ENCODE data around the gene ERBB2. TPM values are rescaled to one million over a fixed set of nuclear protein-coding genes. Genes with fewer than 3 reads are reported as not detected.

ERBB2 gene
- total RNA-seq, 4 donors from 2014 or later, result 144 to 192 (median 173) TPM

DNA sequence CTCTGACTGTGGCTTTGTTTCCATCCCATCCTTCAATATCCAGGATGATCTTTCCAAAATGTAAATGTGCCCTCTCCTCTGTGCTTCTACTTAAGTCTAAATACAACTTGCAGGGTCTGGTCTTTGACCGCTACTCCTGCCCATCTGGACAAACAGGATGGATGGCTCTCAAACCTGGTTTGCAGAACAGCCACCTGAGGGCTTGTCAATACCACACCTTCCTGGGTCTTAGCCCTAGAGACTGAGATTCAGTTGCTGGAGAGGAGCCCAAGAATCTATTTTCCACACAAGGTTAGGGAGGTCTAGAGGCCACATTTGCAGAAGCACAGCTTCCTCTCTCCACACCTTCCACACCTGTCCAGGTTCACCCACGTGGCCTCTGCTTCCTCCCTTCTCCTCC, 36.0 kb downstream of the ERBB2 start:
- H3K27me3 ChIP-seq, result peaks cover 27% of the 10 kb centered on the region
- no peak overlapping the region for H3K4me3 ChIP-seq
- no peak overlapping the region for H3K27ac ChIP-seq
- TF ChIP-seq POLR2A (IDR thresholded peaks at IDR 0.05), result no peak
- no peak for TF ChIP-seq CTCF (IDR thresholded peaks at IDR 0.05)
- no peak for TF ChIP-seq POLR2AphosphoS5 (IDR thresholded peaks at IDR 0.05)
- no peak for TF ChIP-seq EP300 (IDR thresholded peaks at IDR 0.05)
- H3K4me1 ChIP-seq, result peaks cover 38% of the 10 kb centered on the region
- no peaks in the 10 kb centered on the region for H3K9me3 ChIP-seq
- no peaks in the 10 kb centered on the region for H3K36me3 ChIP-seq
- WGBS, result 74% methylated on average over 2 of the region's 2 CpGs
- DNase-seq (ENCODE audit: low spot score in 2 of 2), result no peak

GRCh38 chr17:39736319-39737165, 36.7 kb downstream of the ERBB2 start:
- WGBS, result 79% methylated on average over 9 of the region's 10 CpGs
- no peak for DNase-seq (ENCODE audit: low spot score in 2 of 2)
- Histone ChIP-seq H3K9me3 (no peaks in the 10 kb centered on the region), H3K27ac (no peak overlapping the region), H3K36me3 (no peaks in the 10 kb centered on the region), H3K27me3 (peaks cover 34% of the 10 kb centered on the region), H3K4me1 (peaks cover 45% of the 10 kb centered on the region), H3K4me3 (no peak overlapping the region)
- TF ChIP-seq CTCF (IDR thresholded peaks at IDR 0.05) (no peak), EP300 (IDR thresholded peaks at IDR 0.05) (no peak), POLR2A (IDR thresholded peaks at IDR 0.05) (no peak), POLR2AphosphoS5 (IDR thresholded peaks at IDR 0.05) (no peak)

- peaks cover 39% of the 10 kb centered on the region for H3K27me3 ChIP-seq
- H3K9me3 ChIP-seq, result no peaks in the 10 kb centered on the region
- DNase-seq (ENCODE audit: low spot score in 2 of 2), result no peak
- peak overlapping the region; percentile 96 for H3K27ac ChIP-seq
- TF ChIP-seq CTCF (IDR thresholded peaks at IDR 0.05) (no peak), POLR2AphosphoS5 (IDR thresholded peaks at IDR 0.05) (no peak), POLR2A (IDR thresholded peaks at IDR 0.05) (no peak), EP300 (IDR thresholded peaks at IDR 0.05) (no peak)
- H3K36me3 ChIP-seq, result no peaks in the 10 kb centered on the region
- H3K4me1 ChIP-seq, result peaks cover 48% of the 10 kb centered on the region
- H3K4me3 ChIP-seq, result peak overlapping the region; percentile 56
- 48% methylated on average over 11 of the region's 13 CpGs for WGBS
Measured at GRCh38 chr17:39737206-39737759, 37.4 kb downstream of the ERBB2 start.

DNA sequence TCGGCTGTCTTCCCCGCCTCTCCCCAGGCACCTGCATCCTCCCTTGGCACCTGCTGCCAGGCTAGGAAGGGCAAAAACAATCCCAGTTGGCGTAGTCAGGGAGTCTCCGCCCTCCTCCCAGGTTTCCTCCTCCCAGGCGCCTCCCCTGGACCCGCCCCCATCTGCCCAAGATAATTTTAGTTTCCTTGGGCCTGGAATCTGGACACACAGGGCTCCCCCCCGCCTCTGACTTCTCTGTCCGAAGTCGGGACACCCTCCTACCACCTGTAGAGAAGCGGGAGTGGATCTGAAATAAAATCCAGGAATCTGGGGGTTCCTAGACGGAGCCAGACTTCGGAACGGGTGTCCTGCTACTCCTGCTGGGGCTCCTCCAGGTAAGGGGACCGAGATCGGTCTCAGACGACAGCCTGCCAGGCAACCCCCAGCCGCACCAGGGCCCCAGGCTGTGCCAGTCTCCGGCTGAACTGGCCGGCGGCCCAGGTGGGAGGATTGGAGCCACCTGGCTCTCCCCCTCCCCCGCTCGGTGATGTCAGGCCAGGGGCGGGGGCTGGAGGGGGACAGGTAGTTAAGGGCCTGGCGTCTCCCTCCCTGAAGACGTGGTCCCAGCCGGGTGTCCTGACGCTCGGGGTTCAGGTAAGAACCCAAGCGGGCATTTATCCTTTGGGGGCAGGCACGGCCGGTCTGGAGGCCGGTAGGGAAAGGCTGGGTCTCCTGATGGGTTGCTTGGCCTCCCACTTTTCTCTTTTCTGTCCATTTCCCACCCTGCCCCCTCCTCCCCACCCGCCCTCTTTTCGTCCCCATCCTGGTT, 38.1 kb downstream of the ERBB2 start, which contains the start of gene GRB7:
GRB7 (plus strand) TSS at position 179 of the 808 bp plus-strand sequence. CDS start 4,364 bp downstream, outside the sequence.
- Histone ChIP-seq H3K4me1 (peaks cover 48% of the 10 kb centered on the region), H3K4me3 (peak within 1 kb of the TSS; percentile 56), H3K36me3 (no peaks in the 10 kb centered on the region), H3K27me3 (peaks cover 46% of the 10 kb centered on the region), H3K27ac (peak within 1 kb of the TSS; percentile 96), H3K9me3 (no peaks in the 10 kb centered on the region)
- DNase-seq (ENCODE audit: low spot score in 2 of 2), result no peak
- 12% methylated on average over 23 of the region's 34 CpGs for WGBS
- no peak for TF ChIP-seq POLR2A (IDR thresholded peaks at IDR 0.05)
- TF ChIP-seq CTCF (IDR thresholded peaks at IDR 0.05), result no peak
- TF ChIP-seq EP300 (IDR thresholded peaks at IDR 0.05), result no peak
- no peak for TF ChIP-seq POLR2AphosphoS5 (IDR thresholded peaks at IDR 0.05)

Data from suprapubic skin (tissue), 4 donors.